GM10266 (cell line): Measurements from ENCODE around the gene ADAMTSL2.

Source experiments
- DNase-seq: peaks from one replicate; pipeline ENCODE4 v3.0.0; 2012; ENCODE audit errors: extremely low spot score
- TF ChIP-seq, protein P1 (sequence below): IDR thresholded peaks from 2 replicates; pipeline ENCODE4 v1.5.1; 2012; ENCODE audit warnings: mild to moderate bottlenecking, low read depth; ENCODE audit not compliant: control insufficient read depth, insufficient read depth; ENCODE audit errors: missing control alignments

ADAMTSL2 gene

DNA sequence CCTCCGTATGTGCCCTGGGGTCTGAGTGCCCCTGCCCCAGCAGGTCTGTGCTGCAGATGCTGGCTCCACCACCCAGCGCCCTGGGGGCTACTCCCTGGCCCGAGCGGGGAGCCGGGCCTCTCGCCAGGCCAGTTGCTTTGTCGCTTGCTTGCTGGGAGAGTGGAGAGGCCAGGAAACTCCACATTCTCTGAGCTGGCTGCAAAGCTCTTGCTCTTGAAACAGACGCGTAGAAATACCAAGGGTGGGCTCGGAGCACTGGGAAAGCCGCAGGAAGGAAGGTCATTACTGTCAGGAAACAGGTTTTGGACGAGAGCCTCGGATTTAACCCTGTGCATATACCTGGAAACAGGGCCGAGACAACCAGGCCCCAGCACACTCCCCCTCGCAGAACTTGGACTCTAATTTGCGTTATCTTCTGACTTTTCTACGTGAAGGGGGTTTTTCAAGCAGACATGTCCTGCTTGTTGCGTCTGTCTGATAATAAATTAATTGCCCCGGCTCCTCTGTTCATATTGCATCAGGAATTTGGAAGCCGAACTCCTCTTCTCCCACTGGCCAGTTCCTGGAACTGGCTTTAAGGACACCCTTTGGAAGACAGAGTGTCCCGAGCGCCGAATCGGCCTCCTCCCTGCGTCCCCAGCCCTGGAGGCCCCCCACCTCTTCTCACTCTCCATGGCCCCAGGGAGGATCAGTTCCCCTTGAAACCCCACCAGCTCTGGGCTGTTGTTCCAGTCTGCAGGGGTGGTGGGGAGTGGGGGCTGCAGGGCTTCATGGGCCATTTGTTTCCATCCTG, 11.2 kb downstream of the ADAMTSL2 start:
- no peak for DNase-seq
- TF ChIP-seq, protein P1, sequence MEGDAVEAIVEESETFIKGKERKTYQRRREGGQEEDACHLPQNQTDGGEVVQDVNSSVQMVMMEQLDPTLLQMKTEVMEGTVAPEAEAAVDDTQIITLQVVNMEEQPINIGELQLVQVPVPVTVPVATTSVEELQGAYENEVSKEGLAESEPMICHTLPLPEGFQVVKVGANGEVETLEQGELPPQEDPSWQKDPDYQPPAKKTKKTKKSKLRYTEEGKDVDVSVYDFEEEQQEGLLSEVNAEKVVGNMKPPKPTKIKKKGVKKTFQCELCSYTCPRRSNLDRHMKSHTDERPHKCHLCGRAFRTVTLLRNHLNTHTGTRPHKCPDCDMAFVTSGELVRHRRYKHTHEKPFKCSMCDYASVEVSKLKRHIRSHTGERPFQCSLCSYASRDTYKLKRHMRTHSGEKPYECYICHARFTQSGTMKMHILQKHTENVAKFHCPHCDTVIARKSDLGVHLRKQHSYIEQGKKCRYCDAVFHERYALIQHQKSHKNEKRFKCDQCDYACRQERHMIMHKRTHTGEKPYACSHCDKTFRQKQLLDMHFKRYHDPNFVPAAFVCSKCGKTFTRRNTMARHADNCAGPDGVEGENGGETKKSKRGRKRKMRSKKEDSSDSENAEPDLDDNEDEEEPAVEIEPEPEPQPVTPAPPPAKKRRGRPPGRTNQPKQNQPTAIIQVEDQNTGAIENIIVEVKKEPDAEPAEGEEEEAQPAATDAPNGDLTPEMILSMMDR: no peak

DNA sequence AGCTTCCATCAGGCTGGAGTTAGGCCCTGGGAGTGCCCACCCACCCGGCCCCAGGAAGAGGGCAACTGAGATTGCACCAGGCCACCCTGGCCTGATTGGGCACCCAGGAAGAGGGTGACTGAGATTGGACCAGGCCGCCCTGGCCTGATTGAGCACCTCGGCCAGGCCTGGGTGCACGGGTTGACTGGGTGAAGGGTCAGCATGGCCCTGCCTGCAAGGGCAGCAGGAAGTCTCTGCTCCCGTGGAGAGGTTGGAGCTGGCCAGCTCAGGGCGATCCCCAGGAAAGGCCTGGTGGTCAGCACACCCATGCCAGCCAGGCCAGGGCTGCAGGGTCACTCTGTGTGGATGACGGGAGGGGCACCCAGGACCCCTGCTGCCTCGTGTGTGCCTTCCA, 11.8 kb downstream of the ADAMTSL2 start:
- TF ChIP-seq, protein P1: no peak
- DNase-seq: no peak

DNA sequence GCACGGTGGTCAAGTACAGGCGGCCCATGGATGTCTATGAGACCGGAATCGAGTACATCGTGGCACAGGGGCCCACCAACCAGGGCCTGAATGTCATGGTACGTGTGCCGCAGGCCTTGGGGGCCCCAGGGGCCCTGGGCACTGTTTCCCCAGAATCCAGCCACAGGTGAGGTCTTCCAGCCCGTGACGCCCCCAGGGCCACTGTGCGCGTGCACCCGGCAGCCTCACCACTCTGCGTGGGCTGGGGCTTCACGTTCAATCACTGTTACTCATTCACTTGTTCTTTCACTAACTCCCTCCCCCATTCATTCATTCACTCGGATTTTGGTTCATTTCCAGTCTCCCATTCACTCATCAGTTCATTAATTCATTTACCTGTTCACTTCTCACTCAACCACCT, 12.6 kb downstream of the ADAMTSL2 start:
- no peak for DNase-seq

DNA sequence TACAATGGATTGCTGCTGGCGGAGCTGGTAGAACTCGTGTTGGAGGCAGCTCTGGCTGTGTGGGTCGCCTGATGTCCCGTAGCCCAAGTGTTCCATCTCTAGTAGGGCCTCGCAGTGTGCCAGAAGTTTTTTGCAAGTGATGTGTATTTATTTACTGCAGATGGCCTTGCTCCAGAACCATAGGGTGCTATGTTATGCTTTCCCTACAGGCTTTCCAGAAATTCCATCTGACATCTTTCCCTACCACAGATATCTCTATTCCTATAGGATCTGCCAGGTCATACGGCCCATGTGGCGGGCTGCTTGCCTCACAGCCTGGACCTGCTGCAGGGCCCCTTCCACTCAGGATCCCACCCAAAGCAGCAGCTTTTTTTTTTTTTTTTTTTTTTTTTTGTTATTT, 16.9 kb downstream of the ADAMTSL2 start:
- TF ChIP-seq, protein P1: no peak
- no peak for DNase-seq

More for the DNA sequence above, 12.6 kb downstream of the ADAMTSL2 start:
- TF ChIP-seq, protein P1: no peak

DNA sequence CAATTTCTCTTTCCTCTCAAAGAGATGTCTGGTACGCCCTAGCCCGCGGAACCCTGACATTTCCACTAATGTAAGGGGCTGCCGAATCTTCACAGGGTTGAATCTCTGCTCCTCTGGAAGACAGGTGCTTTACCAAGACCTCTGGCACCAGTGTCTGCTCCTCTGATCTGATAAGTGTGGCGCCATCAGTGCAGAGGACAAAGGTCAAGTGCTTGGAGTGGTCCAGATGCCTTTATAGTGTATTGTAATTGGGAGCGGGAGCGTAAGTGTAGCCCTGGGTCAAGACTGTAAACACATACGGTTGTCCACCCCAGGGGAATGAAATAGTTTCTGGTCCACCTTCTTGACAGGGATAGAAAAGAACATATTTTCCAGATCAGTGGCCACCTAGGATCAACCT, 17.7 kb downstream of the ADAMTSL2 start:
- DNase-seq: no peak
- TF ChIP-seq, protein P1: no peak

DNA sequence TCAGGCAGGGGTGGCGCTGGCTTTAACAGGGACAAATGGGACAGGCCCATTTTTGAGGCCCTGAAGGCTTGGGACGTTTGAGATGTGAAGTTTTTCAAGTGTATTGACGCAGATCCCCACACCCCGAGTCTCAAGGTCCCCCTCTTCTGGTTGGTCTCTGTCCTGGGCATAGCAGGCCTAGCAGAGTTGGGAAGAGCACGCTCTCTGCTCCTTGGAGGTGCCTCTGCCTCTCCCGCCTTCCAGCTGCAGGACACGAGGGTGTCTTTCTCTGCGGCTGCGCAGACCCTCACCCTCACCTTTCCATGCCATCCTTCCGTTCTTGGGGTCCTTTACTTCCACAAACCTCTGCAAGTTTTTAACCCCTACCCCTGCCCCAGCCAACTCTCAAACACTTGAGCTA, 18.6 kb downstream of the ADAMTSL2 start:
- no peak for DNase-seq

More for the DNA sequence above, 18.6 kb downstream of the ADAMTSL2 start:
- TF ChIP-seq, protein P1: no peak
